ENCODE results near the gene MICAL2. TPM values are rescaled to one million over a fixed set of nuclear protein-coding genes. Genes with fewer than 3 reads are reported as not detected.

Gene MICAL2
- total RNA-seq, 1 experiment from 2014 or later: 83.0 TPM

DNA sequence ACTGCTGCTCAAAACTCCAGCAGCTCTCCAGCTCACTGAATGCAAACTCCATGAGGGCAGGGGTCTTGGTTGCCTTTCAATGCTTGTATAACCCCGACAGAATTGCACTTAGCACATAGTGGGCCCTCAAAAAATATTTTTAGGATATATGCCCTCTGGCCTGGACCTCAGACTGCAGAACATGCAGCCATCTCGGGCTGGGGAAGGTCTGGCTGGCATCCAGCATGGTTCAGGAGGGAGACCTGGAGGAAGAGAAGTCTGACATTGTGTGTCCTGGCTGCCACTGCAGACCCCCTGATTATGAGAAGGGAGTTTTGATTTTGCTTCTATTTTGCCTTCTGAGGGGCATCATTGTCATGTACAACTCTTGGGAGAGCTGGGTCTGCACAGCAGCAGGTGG is 157.5 kb downstream of the MICAL2 start:
- no peak for DNase-seq (ENCODE audit: low read depth)

DNA sequence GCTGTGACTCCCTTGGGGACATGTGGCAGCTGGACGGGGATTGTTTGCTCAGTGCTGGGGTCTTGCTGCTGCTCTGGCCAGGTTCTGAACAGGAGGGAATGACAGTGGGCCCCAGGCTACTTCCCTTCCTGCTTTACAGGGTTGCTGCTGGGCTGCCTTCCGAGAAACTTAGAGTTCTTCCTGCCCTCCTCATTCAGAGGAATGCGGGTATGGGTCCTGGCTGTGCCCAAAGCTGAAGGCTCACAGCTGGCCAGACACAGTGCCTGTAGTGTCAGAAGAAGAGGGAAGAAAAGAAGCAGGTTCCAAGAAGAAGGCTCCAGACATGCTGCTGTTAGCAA is 158.7 kb downstream of the MICAL2 start:
- DNase-seq (ENCODE audit: low read depth): peak; percentile 65

DNA sequence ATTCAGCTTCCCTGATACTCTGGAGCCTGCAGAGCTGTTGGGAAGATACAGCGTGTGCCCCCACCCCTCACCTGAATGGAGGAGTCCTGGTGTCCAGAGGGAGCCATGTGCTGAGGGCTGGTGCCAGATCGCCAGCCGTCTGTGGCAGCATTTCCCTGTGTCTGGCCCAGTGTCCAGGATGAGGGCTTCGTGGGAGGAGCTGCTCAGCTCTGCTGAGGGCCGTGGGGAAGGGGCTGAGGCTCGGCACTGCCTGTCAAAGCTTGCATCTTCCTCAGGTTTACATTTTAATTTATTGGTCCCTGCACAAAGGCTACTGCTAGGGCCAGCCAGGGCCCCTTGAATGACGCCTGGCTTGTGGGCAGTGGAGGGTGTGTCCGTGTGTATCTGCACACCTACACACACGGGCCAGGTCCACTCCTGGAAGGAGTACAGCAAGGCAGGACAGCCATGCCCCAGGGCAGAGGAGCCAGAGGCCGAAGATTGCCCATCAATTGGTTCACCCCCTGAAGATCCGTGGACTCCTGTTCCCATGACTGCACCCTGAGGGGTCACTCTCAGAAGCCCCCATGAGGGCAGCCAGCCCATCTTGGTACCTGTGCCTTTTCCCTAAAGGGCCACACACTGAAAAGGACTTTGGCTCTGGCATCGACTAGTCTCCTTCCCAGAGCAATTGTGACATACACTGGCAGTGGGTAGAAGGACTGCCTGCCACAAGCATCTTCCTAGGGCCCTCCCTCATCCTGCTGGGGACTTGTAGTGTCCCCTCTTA is 159.2 kb downstream of the MICAL2 start:
- DNase-seq (ENCODE audit: low read depth): no peak

DNA sequence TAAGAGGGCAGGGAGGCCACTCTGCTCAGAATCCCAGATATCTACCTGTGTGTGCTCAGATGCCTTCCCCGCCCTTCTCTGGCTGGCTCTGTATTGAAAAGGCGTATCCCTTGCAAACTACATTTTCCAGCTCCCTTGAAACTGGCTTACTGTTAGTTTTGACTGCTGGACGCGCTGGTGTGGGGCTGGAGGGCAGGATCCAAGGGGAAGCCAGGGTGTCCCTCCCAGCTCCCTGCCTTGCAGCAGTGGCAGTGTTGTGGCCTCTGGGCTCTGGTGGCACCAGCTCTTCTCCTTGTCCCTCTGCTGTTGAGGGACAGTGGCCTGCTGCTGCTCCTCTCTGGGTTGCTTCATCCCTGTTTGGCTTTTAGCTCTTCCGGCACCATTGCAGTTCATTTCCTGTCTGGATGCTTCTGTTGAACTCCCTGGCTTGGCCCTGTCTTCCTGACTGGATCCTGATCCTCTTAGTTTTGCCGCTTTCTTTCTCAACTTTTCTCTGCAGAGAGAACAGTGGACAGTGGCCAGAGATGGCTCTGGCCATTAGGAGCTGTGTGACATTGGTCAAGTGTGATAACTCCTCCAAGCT is 159.9 kb downstream of the MICAL2 start:
- DNase-seq (ENCODE audit: low read depth): no peak

DNA sequence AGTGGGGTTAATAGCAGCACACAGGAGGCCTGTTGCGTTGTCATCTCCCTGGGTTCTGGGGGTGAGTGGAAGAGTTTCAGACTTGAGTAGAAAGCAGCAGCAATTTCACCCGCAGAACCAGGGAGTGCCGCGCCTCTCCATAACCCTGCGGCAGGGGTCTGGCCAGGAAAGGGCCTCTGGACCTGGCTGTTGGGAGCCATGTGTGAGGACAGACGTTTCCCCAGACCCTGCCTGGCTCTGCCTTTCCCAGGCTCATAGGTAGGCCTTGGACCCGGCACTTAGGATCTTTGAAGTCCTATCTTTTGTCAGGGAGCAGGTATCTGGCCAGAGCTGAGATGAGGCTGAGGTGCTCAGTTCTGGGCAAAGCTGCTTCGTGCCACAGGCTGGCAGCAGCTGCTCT is 160.4 kb downstream of the MICAL2 start:
- no peak for DNase-seq (ENCODE audit: low read depth)

DNA sequence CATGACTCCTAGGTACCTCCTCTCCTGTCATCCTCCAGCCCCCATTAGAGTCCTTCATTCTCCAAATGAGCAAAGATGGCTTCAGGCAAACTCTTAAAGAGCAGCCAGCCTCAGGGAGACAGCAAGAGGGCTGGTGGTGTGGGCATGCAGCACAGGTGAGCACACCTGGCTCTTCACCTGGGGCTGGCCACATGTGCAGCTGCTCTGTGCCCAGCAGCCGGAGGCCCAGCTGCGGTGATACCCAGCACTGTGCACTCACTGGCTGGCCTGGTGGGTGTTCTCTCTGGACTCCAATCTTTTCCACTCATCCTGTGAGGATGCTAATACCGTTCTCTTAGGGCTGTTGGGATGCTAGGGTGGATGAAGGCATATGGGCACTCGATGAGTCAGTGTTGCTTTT is 160.9 kb downstream of the MICAL2 start:
- DNase-seq (ENCODE audit: low read depth): no peak

DNA sequence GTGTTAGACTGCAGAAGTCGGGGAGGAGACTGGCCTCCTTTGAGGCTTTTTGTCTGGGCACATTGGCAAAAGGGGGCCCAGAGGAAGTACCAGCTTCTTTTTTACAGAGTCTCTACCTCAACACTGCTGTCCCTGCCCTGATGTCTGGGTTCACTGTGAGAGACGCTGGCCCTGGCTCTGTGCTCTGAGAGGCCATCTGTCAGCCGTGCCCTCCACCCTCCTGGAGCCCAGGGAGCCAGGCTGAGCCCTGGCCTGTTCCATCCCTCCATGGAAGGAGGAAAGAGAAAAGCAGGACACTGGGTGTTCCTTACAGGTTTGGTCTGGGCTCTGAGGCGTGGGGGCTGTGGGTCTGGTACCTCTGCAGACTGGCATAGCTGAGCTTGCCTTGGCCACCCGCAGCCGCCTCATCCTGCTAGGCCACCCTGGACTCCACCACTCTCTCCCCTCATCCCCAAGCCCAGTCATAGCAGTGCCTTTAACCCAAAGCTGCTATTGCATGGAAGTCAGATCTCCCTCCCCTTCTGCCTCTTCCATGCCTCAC is 161.5 kb downstream of the MICAL2 start:
- no peak for DNase-seq (ENCODE audit: low read depth)

DNA sequence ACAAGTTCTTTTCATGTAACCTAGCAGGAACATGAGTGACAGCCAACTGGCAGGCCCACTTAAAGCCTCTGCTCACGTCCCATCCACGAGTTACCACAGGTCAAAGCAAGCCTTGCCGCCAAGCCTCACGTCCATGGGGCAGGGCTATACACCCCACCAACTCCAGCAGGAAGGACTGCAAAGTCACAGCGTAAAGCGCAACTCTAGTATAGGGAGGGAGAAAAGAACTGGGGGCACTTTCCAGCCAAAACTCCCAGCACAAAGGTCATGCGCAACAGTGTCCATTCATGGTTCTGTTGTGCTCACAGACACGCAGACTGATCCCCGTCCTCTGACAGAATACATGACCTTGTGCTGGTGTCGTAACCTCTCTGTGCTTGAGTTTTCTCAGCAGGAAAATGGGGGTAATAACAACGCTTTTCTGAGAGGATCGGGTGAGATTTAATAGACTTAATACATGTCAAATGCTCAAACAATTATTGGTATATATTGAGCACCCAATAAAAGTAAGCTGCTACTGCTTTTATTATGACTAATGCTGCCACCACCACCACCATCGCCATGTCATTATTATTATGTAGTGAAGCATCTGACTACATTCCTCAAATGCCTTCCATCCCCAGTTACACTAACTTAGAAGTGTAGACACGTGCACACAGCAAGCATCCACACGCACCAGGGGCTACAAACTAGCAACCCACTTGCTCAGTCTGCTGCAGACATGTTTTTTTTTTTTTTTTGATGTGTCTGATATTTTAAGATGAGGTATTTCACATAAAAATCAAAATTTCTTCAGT is 162.6 kb downstream of the MICAL2 start:
- DNase-seq (ENCODE audit: low read depth): peak; percentile 56

DNA sequence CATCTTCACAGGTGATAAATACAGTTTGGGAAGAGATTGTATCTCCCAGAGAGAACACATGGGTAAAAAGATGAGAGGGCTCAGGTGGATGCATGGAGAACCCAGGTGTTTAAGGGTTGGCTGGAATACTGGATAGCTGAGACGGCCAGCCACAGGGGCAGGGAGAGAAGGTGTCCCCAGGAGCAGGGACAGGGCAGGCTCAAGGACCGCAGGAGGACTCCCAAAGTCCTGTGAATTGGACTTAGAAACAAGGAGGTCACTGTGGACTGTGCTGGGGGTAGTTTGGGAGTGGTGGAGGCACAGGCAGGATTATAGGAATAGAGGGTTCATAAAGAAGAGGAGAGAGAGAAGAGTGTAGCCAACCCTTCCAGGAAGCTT is 163.2 kb downstream of the MICAL2 start:
- no peak for DNase-seq (ENCODE audit: low read depth)

DNA sequence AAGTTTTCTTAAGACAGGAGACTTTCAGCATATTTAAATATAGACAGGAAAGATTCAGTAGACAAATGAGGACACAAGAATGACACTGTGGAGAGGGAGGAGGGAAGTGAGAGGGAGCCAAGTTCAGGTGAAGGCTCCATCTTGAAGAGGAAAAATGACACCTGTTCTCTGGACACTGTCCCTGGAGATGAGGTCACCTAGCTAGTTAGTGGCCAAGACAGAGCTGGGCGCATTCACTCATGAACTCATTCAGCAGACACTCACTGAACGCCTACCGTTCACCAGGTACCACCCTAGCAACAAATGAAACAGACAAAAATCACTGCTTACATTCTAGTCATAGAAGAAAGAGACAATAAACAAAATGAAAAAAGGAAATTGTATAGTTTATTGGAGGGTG is 163.7 kb downstream of the MICAL2 start:
- DNase-seq (ENCODE audit: low read depth): no peak

DNA sequence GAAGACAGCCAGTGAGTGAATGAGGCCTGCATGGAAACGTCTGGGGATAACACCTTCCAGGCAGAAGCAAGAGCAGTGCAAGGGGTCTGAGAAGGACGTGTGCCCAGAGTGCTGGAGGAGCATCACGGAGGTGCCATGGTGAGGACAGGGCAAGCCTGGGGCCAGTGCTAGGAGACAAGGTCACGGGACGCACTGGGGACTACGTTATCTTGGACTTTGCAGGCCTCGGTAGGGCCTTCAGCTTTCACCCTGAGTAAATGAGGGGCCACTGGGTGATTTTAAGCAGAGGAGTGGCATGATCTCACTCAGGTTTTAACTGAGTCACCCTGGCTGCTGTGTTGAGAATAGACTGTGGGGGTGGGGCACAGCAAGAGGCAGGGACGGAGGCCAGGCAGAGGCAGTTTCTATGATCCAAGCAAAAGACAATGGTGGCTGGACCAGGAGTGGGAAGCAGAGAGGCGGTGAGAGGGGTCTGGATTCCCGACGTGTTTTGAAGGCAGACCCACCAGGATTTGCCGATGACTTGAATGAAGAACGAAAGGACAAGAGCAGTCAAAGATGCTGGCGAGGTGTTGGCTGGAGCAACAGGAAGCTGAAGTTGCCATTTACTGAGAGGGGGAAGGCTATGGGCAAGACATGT is 164.3 kb downstream of the MICAL2 start:
- no peak for DNase-seq (ENCODE audit: low read depth)

DNA sequence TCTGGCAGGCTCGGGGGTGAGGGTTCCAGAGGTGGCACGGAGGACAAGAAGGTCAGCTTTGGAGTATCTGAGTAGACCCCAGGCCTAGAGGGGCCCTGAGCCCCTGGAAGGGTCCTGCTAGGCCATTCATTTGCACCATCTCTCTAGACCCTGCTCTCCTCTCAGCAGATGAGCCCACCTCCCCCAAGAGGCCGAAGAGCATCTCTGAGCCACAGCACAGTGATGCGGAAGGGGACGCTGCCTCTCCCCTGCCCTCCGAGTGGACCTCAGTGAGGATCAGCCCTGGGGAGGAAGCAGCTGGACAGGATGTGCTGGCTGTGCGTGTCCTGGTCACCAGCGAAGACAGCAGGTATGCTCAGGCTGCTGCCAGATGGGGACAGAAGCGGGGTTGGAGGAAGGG is 165.4 kb downstream of the MICAL2 start:
- DNase-seq (ENCODE audit: low read depth): no peak

DNA sequence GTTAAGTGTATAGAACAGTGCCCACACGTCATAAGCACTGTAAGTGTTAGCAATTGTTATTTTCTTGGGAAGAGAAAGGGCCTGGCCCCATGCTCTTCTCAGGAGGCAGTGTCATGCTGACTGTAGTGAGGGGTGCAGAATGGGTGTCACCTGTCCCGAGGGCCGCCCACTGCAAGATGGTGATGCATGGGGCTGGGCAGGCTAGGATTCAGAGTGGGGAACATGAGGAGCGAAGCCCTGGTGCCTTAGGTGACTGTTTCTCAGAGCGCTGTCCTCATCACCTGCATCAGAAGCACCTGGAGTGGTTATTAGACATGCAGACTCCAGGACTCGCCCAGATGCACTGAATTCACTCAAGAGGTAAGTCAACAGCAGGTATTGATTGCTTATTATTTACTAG is 166.0 kb downstream of the MICAL2 start:
- no peak for DNase-seq (ENCODE audit: low read depth)

DNA sequence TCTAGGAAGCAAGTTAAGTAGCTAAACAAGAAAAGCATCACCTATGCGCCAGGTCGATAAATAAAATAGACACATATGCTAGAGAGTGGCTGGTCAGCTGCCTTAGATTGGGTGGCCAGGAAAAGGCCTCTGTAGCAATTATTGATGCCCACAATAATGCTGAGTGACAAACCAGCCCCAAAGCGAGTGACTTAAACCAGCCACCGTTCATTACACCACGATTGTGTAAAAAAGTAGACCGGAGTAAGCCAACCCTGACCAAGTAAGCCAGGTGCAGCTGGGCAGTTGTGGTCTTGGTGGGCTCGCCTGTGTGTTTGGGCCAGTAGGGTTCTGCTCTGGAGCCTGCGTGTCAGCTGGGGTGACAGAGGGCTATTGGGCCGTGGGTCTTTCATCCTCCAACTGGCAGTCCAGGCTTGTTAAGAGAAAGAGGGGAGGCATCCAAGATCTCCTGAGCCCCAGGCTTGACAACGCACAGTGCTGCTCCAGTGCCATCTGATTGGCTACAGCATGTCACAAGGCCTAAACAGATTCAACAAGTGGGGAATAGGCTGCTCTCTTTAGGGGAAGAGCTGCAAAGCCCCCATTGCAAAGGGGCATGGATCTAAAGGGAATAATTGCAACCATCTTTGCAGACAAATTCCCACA is 166.6 kb downstream of the MICAL2 start:
- no peak for DNase-seq (ENCODE audit: low read depth)

DNA sequence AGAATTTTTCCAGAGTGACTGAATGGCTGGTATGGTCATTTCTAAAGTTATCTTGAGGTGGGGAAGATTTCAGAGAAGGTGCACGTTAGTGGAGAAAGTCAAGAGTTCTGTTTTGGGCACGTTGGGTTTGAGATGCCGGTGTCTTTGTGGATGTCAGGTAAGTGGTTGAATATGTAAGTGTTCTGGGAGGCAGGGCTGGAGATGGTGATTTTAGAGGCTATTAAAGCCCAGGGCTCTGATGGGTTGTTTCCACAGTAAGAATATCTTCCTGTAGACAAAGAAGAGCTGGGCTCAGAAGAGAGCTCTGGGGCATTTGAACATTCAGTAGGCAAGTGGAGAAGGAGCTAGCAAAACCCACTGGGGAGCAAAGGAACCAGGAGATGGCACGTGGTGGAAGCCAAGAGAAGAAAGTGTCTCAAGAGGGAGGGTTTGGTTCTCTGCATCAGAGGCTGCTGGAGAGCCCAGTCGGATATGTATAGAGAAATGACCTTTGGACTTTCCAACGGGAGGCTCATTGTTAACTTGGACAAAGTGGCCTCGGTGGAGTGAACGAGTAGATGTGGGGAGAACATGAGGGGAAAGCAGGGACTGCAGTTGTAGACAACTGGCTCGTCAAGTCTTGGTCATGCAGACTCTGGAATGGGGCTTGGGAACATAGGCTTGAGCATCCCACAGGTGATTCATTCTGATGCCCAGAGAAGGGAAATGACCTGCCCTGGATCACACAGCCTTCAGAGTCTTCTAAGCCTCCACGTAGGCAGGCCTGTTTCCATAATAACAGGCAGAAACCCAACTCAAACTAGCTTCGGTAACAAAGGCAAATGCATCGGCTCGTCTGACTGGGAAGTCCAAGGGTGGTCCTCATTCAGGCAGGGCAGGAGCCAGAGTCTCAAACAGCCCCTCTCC is 168.6 kb downstream of the MICAL2 start:
- DNase-seq (ENCODE audit: low read depth): no peak

DNA sequence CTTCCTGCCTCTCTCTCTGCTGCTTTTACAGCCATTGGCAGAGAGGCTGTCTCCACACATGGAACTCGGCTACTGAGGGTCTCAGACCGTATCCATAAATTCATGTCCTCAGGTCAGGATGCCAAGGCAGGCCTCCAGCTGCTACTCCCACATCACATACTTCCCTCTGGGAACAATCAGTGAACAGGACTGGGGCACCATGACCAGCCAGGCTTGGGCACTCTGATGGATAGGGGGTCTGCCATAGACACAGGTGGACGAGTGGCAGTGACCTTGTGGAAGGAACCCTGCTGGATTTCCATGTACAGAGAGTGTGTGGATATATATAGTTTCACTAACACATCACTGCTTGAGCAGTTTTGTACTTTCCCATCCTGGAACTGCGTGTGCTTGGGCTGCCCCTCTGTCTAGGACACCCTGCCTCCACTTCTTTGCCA is 169.3 kb downstream of the MICAL2 start:
- no peak for DNase-seq (ENCODE audit: low read depth)

DNA sequence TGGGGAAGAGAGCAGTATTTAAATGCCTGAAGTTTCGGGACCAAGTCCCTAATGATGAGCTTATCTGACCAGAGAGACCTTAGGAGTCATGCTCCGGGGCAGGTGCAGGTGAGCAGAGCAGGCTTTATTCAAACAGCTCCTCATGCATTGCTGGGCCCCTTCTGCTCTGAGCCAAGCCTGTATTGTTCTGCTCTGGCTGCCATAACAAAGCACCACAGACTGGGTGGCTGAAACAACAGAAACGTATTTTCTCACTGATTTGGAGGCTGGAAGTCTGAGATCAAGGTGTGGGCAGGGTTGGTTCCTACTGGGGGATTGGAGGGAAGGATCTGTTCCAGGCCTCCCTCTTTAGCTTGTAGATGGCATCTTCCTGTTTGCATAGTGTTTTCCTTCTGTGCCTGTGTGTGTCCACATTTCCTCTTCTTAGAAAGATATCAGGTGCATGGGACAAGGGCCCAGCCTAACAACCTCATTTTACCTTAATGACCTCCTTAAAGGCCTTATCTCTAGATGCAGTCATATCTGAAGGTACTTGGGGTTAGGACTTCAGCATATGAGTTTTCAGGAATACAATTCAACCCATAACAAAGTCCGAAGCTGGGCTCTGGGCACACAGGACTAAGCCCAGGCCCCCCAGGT is 169.9 kb downstream of the MICAL2 start:
- DNase-seq (ENCODE audit: low read depth): no peak

DNA sequence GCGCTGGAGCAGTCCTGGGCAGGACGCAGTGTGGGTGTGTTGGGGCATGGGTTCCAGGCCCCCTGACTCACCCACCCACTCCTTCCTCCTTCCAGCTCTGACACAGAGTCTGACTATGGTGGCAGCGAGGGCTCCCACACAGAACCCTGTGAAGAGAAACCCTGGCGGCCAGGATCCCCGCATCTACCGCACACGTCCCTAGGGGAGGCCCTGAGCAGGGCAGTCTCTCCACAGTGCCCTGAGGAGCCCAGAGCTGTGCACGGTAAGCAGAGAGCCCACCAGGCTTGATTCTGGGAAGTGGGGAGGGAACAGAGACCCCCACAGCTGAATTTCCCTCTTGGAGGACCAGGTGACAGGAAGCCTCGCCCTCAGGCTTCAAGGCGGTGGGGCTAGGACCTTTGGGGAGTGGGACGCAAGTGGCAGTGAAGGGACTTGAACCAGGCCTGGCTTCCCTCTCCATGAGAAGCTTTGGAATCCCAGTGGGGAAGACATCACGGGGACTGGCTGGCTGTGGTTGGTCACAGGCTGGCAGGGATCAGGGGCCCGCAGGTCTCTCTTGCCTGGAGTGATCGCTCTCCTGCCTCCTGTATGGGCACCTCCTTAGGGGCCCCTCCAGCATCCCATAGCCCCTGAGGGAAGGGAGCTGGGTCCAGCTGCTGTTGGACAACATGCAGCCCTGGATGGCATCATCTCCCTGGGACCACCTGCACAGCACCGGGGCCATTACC is 170.6 kb downstream of the MICAL2 start:
- DNase-seq (ENCODE audit: low read depth): no peak
